NCI-H345 treated with DMSO at 0.1 percent for 48 hours (cell line): ENCODE results near the gene GASK1A.
"Not testable (repeated sequence)": the region's sequence is repeated elsewhere in the genome, so short reads cannot be mapped to it uniquely, and the experiment has no call there.

ENCODE experiments used
- DNase-seq: peaks from one replicate; lab custom pipeline; 2025; ENCODE audit not compliant: unreplicated experiment; lab: John Stamatoyannopoulos, UW

The GASK1A gene

GRCh38 chr3:43030162-43030935 lies 51.2 kb downstream of the GASK1A start:
- DNase-seq: no peak

DNA sequence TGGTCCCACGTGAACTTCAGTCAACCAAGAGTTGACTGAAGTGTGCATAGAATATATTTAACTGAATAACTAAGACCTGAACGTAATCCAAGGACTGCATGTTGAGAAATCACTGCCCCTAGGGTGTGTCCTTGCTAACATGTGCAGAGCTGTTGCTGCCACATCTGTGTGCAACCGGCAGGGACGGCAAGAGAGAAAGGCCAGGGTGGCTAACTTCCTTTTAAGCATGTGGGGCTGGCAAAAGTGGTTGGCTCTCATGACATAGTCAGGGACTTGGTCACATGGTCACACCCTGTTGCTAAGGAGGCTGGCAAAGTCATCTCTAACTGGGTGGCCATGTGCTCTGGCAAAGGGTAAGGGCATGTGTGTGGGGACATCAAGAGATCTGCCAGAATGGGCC lies 52.4 kb downstream of the GASK1A start:
- no peak for DNase-seq

DNA sequence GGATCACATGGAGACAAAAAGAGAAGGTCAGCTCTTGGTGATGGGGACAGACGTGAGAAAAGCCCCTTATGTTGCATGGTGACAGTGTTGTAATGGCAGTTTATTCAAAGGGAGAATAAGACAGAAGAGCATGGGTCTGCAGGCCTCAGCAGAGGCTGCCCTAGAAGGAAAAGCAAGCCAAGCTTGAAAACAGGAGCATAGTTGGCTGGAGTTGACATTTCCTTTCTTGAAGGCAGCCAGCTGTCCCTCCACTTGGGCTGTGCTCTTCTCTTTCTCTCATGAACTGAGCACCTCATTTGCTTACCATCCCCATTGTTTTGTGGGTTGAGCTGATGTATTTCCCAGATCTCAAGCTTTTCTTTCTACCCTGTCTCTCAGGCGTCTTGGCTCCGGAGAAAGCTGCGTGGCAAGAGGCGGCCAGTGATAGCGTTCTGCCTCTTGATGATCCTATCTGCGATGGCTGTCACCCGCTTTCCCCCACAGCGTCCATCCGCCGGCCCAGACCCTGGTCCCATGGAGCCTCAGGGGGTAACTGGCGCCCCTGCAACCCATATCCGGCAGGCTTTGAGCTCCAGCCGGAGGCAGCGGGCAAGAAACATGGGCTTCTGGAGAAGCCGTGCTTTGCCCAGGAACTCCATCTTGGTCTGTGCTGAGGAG lies 52.9 kb downstream of the GASK1A start:
- DNase-seq: no peak

DNA sequence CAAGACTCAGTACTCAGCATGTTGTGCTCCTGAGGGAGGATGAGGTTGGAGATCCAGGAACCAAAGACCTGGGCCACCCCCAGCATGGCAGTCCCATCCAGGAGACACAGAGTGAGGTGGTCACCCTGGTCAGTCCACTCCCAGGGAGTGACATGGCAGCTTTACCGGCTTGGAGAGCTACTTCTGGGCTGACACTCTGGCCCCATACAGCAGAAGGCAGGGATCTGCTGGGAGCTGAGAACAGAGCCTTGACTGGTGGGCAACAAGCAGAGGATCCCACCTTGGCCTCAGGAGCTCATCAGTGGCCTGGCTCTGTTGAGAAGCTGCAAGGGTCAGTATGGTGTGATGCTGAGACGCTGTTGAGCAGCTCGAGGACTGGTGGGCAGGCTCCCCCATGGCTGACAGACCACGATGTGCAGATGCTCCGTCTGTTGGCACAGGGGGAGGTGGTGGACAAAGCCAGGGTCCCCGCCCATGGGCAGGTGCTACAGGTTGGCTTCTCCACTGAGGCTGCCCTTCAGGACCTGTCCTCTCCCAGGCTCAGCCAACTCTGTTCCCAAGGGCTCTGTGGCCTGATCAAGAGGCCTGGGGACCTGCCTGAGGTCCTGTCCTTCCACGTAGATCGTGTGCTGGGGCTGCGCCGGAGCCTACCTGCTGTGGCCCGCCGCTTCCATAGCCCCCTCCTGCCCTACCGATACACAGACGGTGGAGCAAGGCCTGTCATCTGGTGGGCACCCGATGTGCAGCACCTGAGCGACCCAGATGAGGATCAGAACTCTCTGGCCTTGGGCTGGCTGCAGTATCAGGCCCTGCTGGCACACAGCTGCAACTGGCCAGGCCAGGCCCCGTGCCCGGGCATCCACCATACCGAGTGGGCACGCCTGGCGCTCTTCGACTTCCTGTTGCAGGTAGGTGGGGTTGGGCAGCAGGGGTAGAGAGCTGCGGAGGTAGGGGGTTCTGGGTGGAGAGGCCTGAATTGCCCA lies 53.8 kb downstream of the GASK1A start:
- DNase-seq: no peak

DNA sequence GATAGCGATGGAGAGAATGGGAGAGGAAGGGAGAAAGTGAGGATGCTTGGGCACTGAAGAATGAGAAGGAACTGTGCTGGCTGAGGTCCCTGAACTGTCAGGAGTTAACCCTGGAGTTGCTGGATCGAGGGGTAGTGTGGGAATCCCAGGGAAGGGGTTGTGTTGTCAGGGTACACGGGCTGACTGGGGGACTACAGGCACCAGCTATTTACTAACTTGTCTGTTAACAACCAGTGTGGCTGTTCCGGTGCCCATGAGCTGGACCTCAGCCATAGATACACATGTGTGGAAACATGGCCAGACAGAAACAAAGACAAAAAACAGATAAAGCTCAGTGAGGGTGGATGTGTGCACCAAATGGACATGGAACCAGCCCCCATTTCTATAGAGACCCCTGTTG lies 55.1 kb downstream of the GASK1A start:
- DNase-seq: no peak

DNA sequence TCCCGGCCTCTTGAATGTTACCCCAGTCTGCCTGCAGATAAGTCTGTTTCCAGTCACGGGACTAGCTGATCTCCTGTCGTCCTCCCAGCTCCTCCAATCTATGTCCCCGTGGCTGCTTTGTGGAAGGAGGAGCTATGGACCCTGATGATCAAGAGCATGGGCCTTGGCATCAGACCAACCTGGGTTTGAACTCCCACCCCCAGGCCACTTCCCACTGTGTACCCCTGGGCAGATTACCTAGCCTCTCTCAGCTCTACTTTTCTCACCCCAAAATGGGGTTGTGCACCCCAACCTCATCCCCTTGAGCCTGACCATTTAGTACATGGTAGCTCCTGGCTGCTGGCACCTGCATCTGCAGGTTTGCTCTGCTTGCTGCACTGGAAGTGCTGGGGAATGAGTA lies 55.8 kb downstream of the GASK1A start:
- DNase-seq: no peak

DNA sequence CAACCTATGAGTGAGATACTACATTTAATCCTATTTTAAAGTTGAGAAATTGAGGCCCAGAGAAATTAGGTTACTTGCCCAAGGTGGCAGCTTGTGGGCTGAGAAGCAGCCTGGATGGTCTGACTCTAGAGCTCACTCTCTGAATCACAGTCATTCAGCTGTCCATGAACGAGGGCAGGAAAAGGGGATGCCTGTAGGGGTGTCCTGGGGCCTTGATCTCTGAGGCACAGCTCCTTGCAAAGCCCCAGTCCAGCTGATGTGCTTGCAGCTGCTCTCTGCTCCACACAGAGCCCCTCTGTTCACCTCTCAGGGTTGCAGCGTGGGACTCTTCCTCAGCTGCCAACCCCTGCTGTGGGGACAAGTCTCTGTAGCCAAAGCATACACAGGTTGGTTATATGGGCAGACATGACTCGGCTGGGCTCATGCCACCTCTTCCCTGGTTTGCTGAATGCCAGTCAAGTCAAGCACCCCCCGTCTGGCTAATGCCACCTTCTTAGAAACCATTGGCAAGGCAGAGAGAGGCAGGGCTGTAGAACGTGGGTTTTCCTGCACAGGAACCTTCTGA lies 56.8 kb downstream of the GASK1A start:
- no peak for DNase-seq

DNA sequence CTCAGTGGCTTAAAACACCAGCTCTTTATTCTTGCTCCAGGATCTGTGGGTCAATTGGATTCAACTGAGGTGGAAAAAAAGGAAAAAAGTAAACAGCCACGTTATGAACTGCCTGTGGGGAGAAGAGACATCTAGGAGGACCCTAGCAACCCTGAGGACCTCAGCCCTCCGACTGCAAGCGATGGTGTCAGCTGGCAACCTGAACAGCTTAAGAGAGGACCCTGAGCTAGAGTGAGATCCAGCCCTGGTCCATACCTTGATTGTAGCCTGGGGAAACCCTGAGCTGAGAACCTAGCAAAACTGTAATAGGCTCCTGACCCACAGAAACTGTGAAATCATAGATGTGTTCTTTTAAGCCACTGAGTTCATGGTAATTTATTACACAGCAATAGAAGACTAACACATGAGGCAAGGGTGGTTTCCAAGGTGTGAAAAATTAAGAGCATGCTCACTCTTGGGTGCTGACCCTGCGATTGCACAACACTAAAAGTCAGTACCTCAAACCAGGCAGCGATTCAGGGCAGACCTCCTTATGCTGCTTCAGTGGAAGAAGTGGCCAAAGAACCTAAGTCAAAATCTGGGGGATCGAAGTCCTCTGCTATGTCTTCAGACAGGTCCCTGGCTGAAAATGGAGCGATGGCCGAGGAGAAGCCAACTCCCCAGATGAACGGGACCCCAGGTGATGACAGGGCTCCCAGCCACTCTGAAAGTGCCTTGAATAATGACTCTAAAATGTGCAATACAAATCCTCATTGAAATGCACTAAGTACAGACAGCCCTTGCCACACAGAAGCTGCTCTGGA lies 57.7 kb downstream of the GASK1A start:
- no peak for DNase-seq

GRCh38 chr3:43038010-43038409 lies 58.9 kb downstream of the GASK1A start:
- DNase-seq: no peak

DNA sequence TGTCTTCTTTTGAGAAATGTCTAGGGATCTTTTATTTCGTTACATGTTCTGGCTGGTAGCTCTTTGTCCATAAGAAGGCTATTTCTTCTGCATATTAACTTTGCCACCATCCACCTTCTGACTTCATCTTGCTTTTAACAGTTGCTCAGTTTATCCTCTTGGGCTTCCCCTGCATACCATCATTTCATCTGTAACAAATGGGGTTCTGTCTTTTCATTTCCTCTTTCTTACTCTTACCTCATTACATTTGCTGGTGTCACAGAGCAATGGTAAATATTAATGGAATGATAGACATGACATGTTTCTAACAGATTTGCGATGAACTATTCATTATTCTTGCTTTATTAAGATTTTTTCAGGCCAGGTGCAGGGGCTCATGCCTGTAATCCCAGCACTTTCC lies 62.4 kb downstream of the GASK1A start:
- DNase-seq: no peak

DNA sequence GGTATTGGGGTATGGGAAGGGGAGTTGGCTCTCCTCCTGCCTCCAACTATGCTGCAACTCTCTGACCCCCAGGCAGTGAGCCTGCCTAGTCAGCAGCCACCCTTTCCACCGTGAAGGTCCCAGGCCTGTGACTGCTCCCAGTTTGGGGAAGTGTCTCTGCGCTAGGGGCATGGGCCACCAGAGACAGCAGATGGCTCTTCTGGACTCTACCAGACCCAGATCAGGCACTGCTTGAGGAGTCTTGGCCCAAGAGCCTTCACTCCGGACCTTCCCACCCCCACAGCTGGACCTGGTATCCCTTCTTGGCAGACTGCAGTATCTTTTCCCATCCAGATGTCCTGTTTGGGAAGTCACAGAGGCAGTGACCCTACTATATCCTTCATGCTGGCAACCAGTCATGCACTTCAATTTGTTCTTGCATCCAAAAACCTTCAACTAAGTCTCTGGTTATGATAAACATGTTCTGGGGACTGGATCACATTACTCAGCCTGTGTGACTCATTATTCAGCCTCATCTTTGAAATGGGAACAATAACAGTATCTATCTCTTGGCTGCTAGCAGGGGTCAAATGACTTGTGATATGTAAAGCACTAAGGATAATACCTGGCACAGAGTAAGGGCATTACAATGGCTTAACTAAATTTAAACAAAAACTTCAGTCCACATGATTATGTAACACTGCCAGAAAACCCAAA lies 64.1 kb downstream of the GASK1A start:
- DNase-seq: no peak

DNA sequence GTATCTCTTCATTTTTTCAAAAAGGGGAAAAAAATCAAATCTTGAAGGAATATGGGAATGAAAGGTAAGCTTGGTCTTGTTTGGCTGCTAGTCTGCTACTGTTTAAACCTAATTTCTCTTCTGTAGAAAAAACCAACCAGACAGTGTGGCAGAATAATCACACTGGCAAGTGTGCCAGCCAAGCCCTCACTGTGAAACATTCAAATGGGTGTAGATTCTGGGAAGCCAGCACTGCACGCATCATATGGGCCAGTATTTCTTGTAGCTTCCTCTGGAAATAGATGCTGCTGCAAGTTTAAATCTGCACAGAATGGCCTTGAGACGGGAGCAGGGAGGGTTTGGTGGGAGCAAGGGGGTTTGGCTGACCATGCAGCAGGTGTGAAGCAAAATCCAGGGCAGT lies 64.7 kb downstream of the GASK1A start:
- no peak for DNase-seq

DNA sequence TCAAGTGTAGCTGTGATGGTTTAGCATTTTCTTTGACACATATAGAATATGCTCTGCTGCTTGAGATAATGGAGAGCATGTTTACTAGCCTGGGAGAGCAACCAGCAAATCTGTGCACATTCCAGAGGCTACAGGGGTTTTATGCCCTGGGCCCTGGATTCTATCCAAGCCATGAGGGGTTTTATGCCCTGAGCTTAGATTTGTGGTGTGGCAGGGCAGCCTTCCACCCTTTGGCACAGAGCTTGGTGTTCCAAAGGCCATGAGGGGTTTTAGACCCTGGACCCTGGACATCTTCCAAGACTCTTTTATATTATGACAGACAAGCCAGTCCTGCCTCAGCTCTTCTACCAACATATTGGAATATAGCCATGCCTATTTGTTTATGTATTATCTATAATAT lies 66.0 kb downstream of the GASK1A start:
- DNase-seq: not testable (repeated sequence)

DNA sequence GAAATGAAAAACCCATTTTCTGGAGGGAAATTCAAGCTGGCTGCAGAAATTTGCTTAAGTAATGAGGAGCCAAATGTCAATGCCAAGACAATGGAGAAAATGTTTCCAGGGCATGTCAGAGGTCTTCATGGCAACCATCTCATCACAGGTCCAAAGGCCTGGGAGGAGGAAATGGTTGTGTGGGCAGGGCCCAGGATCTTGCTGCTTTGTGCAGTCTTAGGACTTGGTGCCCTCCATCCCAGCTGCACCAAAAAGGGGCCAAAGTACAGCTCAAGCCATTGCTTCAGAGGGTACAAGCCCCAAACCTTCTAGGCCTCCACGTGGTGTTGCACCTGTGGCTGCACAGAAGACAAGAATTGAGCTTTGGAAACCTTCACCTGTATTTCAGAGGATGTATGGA lies 67.5 kb downstream of the GASK1A start:
- no peak for DNase-seq

DNA sequence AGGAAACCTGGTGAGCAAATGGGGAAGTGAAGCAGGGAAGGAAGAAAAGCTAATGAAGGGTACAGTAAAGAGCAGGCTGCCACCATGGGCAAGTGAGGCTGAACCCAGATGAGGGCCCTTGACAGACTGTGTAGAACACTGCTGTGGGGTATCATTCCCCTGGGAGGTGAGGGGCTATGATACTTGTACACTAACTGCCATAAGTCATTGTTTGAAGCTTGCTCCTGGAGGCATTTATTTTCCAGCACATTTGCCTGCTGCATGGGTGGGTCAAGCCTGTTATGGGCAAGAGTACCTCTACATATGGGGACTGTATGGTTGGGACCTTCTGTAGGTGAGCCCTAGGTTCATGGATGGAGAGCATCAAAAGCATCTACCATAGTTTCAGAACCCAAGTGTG lies 69.4 kb downstream of the GASK1A start:
- DNase-seq: no peak

- DNase-seq: no peak
Measured at GRCh38 chr3:43053291-43053690, 74.2 kb downstream of the GASK1A start.

DNA sequence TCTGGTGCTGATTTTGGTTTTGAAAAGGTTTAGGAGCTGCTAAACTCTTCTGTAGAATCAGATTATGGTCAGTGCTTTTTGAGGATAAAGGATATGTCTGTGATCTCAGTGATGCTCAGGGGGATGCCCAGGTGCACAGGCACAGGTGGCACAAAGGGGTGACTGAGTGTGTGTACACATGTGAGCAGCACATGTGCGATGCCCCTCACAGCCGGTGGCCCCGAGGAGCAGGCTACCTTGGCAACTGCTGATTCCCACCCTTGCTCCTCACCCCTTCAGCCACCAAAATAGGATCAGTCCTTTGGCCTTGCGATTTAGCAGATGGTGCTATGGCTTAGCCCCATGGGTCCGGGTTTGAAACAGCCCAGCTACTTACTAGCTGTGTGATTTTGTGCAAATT lies 75.6 kb downstream of the GASK1A start:
- no peak for DNase-seq

GRCh38 chr3:43055393-43055792 lies 76.3 kb downstream of the GASK1A start:
- no peak for DNase-seq

GRCh38 chr3:43055806-43056770 lies 77.0 kb downstream of the GASK1A start:
- no peak for DNase-seq
